Measurements from ENCODE around the gene GTF2A1.
"Not testable (repeated sequence)": the region's sequence is repeated elsewhere in the genome, so short reads cannot be mapped to it uniquely, and the experiment has no call there.

GRCh38 chr14:81244431-81244830 lies 23.7 kb upstream of the GTF2A1 start:
- not testable (repeated sequence) for TF ChIP-seq CTCF, POLR2AphosphoS5 (IDR thresholded peaks at IDR 0.05)
